ENCODE results near the gene TLX1. TPM values are rescaled to one million over a fixed set of nuclear protein-coding genes. Genes with fewer than 3 reads are reported as not detected.

Gene TLX1
- total and polyA plus RNA-seq, 9 of the 15 experiments (the other 6 are each of a cell fraction or from before 2014, with no cell fraction given), result 0.03 to 3.3 (median 0.19) TPM; not detected in 1

DNA sequence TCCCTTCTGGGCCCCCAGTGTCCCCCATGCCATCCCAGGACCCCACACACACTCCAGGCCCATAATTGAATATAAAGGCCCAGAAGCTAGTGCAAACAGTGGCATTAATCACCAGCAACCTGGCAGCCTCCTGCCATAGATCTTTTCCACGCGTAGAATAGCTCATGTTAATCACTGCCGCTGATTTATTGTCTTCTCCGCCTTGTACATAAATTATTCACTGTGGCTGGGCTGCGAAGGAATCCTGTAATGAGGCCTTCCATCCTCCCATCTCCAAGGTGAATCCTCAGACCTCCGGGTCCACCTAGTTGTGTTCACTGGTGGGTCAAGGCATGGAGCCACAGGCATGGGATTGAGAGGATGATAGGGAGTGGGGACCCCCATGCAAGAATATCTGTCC lies 36.1 kb upstream of the TLX1 start:
- no peak overlapping the region for H2AFZ ChIP-seq (ENCODE audit: low read depth, low read length)
- WGBS (ENCODE audit: insufficient coverage, low coverage, missing lambda C conversion rate), result 35% methylated on average over 6 of the region's 6 CpGs
- H3K9ac ChIP-seq (ENCODE audit: insufficient read depth in 1 of 2, low read depth in 2 of 2, low read length in 2 of 2), result no peak overlapping the region
- intact Hi-C loops (cut with micrococcal nuclease) (loop anchor here (1.0 kb wide), 1 partner anchor 47 kb away; no protein-coding TSS in a partner anchor), in situ Hi-C loops (cut with MboI) (loop anchor here (5.0 kb wide), 1 partner anchor 47 kb away; no protein-coding TSS in a partner anchor)
- no peaks in the 10 kb centered on the region for H3K79me2 ChIP-seq (ENCODE audit: control insufficient read depth, insufficient read depth, low read length)
- no peak for TF ChIP-seq ZNF174 (CRISPR knock-in tag; IDR thresholded peaks at IDR 0.05)
- no peak for TF ChIP-seq ZBTB1 (CRISPR knock-in tag; IDR thresholded peaks at IDR 0.05; ENCODE audit: borderline replicate concordance, low read depth)
- TF ChIP-seq SMARCE1 (IDR thresholded peaks at IDR 0.05), result no peak
- no peak for TF ChIP-seq RHOXF2B (CRISPR knock-in tag; conservative IDR thresholded peaks at IDR 0.05)
- TF ChIP-seq PBX2 (CRISPR knock-in tag; IDR thresholded peaks at IDR 0.05; ENCODE audit: low read depth), result no peak
- TF ChIP-seq PBX2 (tag; conservative IDR thresholded peaks at IDR 0.05; ENCODE audit: low read depth), result 0 out of 2 replicates have a peak, but pooled peaks have one; percentile 8
- no peak for TF ChIP-seq E2F3 (CRISPR knock-in tag; IDR thresholded peaks at IDR 0.05)
- no peak for TF ChIP-seq CHAMP1 (IDR thresholded peaks at IDR 0.05)
- POLR2A ChIA-PET, result interaction anchor here (0.6 to 1.5 kb wide), 5 partner anchors 33 to 53 kb away, joined by 3 to 5 read pairs (median 4); partner anchors contain the start of gene KAZALD1
- no peak for DNase-seq (ENCODE audit: extremely low read depth in 1 of 4, low spot score in 3 of 4)
- BruUV-seq (replicated peaks), result no TSS peak
- H4K20me1 ChIP-seq (replicated peaks; ENCODE audit: control insufficient read depth, insufficient read depth, low read length), result no peaks in the 10 kb centered on the region
- no peak overlapping the region for H3K4me2 ChIP-seq (ENCODE audit: insufficient read depth, low read length)
- peaks cover 0 to 53% of the 10 kb centered on the region in 2 experiments; a peak in 2 of 5 replicates for H3K27me3 ChIP-seq (ENCODE audit: control insufficient read depth in 2 of 2, insufficient read depth in 2 of 2, low read length in 2 of 2)
- no peak for FAIRE-seq
- no peaks in the 10 kb centered on the region for H3K9me3 ChIP-seq (replicated peaks; ENCODE audit: control insufficient read depth, insufficient read depth, low read depth, low read length)
- CTCF ChIA-PET (ENCODE audit: low intra/inter-chr PET ratio), result interaction anchor here (2.4 kb wide), 1 partner anchor 47 kb away, joined by 17 read pairs; no protein-coding TSS in a partner anchor
- no peak overlapping the region for H3K4me3 ChIP-seq
- H3K27ac ChIP-seq (ENCODE audit: extremely low read depth, low read depth, low read length), result no peak overlapping the region
- no peaks in the 10 kb centered on the region for H3K36me3 ChIP-seq (ENCODE audit: control insufficient read depth, insufficient read depth, low read length)
- H3K9me1 ChIP-seq (ENCODE audit: control insufficient read depth, insufficient read depth, low read length), result no peaks in the 10 kb centered on the region
- H3K4me1 ChIP-seq (replicated peaks in 1 of 2; ENCODE audit: control insufficient read depth in 2 of 2, insufficient read depth in 2 of 2, low read length in 2 of 2), result peaks cover 0 to 7% of the 10 kb centered on the region in 2 experiments; a peak in 2 of 5 replicates
- ATAC-seq, result no peak
